ENCODE measurements around the gene MUC12.

MUC12 gene

DNA sequence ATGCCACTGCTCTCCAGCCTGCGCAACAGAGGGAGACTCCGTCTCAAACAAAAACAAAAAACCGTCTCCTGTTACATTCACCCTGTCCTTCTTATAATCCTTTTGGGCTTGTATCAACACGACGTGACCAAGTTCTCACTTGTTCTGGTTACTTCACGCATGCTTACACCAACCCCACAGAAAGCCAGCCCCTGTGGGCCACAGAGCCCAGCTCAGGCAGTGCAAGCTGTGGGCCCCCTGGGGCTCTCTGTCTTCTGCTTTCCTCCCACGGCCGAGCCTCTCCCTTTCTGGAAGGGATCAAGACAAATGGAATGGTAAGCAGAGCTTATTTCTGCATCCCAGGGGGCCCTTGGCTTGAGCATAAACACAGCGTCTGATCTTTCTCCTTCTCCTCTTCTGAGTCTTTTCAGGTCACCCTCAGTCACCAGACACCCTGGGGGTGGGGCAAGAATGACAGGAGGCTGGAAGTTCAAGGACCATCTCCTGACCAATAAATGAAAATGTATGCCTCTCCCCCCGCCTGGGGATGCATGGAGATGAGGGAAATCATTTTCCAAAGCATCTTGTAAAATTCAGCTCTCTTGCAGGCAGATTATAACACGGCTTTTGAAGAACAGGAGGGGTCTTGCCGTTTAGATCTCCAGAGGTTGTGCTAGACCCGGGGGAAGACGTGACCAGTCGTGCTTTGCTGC is 96.9 kb downstream of the MUC12 start:
- Histone ChIP-seq H3K36me3 (ENCODE audit: insufficient read depth, low read length) (no peaks in the 10 kb centered on the region), H3K9ac (ENCODE audit: low read depth, low read length) (no peak overlapping the region)
- no peak for DNase-seq

DNA sequence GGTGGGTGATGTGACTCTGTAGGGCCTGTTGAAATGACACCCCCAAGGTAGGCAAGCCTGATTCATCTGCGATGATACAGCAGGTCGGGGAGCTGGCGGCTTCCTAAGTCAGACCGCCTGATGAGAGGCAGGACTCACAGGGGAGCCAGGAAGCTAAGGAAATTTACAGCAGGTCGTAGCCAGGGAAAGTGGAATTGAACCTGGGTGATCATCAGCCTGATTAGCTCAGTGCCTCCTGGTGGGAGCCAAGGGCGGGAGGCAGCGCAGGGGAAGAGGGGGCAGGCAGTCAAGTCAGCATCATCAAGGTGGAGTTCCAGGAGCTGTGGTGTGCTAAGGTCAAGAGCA is 97.4 kb downstream of the MUC12 start:
- H3K4me3 ChIP-seq (ENCODE audit: low read depth in 1 of 2, low read length in 2 of 2), result no peak overlapping the region
- H3K9ac ChIP-seq (ENCODE audit: low read depth, low read length), result no peak overlapping the region
- H4K20me1 ChIP-seq (ENCODE audit: insufficient read depth, low read length), result no peaks in the 10 kb centered on the region
- no peak for ATAC-seq (ENCODE audit: insufficient read depth, low read depth)
- H3K4me2 ChIP-seq (ENCODE audit: insufficient read depth, low read length), result no peak overlapping the region
- TF ChIP-seq, protein P1, sequence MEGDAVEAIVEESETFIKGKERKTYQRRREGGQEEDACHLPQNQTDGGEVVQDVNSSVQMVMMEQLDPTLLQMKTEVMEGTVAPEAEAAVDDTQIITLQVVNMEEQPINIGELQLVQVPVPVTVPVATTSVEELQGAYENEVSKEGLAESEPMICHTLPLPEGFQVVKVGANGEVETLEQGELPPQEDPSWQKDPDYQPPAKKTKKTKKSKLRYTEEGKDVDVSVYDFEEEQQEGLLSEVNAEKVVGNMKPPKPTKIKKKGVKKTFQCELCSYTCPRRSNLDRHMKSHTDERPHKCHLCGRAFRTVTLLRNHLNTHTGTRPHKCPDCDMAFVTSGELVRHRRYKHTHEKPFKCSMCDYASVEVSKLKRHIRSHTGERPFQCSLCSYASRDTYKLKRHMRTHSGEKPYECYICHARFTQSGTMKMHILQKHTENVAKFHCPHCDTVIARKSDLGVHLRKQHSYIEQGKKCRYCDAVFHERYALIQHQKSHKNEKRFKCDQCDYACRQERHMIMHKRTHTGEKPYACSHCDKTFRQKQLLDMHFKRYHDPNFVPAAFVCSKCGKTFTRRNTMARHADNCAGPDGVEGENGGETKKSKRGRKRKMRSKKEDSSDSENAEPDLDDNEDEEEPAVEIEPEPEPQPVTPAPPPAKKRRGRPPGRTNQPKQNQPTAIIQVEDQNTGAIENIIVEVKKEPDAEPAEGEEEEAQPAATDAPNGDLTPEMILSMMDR (IDR thresholded peaks at IDR 0.05; ENCODE audit: borderline replicate concordance, extremely low read depth, low read length, poor library complexity, severe bottlenecking), result no peak
- no peak for TF ChIP-seq EZH2 (IDR thresholded peaks at IDR 0.05; ENCODE audit: borderline replicate concordance, low read depth, low read length, severe bottlenecking)
- no peak overlapping the region for H3K27ac ChIP-seq (ENCODE audit: low read length)
- no peaks in the 10 kb centered on the region for H3K9me3 ChIP-seq (ENCODE audit: insufficient read depth, low read length, severe bottlenecking)
- no peaks in the 10 kb centered on the region for H3K79me2 ChIP-seq (ENCODE audit: insufficient read depth, low read length)
- no peaks in the 10 kb centered on the region for H3K36me3 ChIP-seq (ENCODE audit: insufficient read depth, low read length)
- no peaks in the 10 kb centered on the region for H3K4me1 ChIP-seq (ENCODE audit: insufficient read depth, low read length)
- no peaks in the 10 kb centered on the region for H3K27me3 ChIP-seq (ENCODE audit: insufficient read depth, low read length, poor library complexity)
- no peak for DNase-seq
- no peak overlapping the region for H2AFZ ChIP-seq (ENCODE audit: low read depth, low read length)

More for the DNA sequence above, 96.9 kb downstream of the MUC12 start:
- Histone ChIP-seq H3K4me1 (ENCODE audit: insufficient read depth, low read length) (no peaks in the 10 kb centered on the region), H3K4me3 (ENCODE audit: low read depth in 1 of 2, low read length in 2 of 2) (no peak overlapping the region), H3K9me3 (ENCODE audit: insufficient read depth, low read length, severe bottlenecking) (no peaks in the 10 kb centered on the region), H3K79me2 (ENCODE audit: insufficient read depth, low read length) (no peaks in the 10 kb centered on the region), H3K27ac (ENCODE audit: low read length) (no peak overlapping the region), H3K27me3 (ENCODE audit: insufficient read depth, low read length, poor library complexity) (no peaks in the 10 kb centered on the region), H2AFZ (ENCODE audit: low read depth, low read length) (no peak overlapping the region), H3K4me2 (ENCODE audit: insufficient read depth, low read length) (no peak overlapping the region), H4K20me1 (ENCODE audit: insufficient read depth, low read length) (no peaks in the 10 kb centered on the region)
- ATAC-seq (ENCODE audit: insufficient read depth, low read depth), result no peak
- TF ChIP-seq, protein P1 (IDR thresholded peaks at IDR 0.05; ENCODE audit: borderline replicate concordance, extremely low read depth, low read length, poor library complexity, severe bottlenecking), result no peak
- no peak for TF ChIP-seq EZH2 (IDR thresholded peaks at IDR 0.05; ENCODE audit: borderline replicate concordance, low read depth, low read length, severe bottlenecking)

DNA sequence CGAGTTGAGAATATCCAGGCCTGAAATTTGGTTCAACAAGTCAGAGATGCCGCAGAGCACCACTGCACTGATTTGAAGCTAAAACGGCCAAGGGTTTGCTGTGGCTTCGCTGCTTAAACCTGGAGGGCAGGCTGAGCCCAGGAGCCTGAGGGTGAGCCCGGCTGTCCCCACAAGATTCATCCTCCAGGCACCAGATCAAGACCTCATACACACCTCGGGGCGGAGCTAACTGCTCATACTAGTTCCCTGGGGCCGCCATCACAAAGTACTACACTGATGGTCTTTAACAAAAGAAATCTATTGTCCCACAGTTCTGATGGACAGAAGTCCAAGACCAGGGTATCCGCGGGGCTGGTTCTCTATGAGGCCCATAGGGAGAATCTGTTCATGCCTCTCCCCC is 99.0 kb downstream of the MUC12 start:
- H3K4me1 ChIP-seq (ENCODE audit: insufficient read depth, low read length), result no peaks in the 10 kb centered on the region
- H2AFZ ChIP-seq (ENCODE audit: low read depth, low read length), result no peak overlapping the region
- H4K20me1 ChIP-seq (ENCODE audit: insufficient read depth, low read length), result no peaks in the 10 kb centered on the region
- ATAC-seq (ENCODE audit: insufficient read depth, low read depth), result no peak
- no peaks in the 10 kb centered on the region for H3K9me3 ChIP-seq (ENCODE audit: insufficient read depth, low read length, severe bottlenecking)
- H3K79me2 ChIP-seq (ENCODE audit: insufficient read depth, low read length), result no peaks in the 10 kb centered on the region
- TF ChIP-seq, protein P1 (IDR thresholded peaks at IDR 0.05; ENCODE audit: borderline replicate concordance, extremely low read depth, low read length, poor library complexity, severe bottlenecking), result no peak
- TF ChIP-seq EZH2 (IDR thresholded peaks at IDR 0.05; ENCODE audit: borderline replicate concordance, low read depth, low read length, severe bottlenecking), result no peak
- H3K27me3 ChIP-seq (ENCODE audit: insufficient read depth, low read length, poor library complexity), result no peaks in the 10 kb centered on the region
- H3K4me3 ChIP-seq (ENCODE audit: low read depth in 1 of 2, low read length in 2 of 2), result no peak overlapping the region
- no peak overlapping the region for H3K4me2 ChIP-seq (ENCODE audit: insufficient read depth, low read length)
- no peak overlapping the region for H3K27ac ChIP-seq (ENCODE audit: low read length)
- no peak overlapping the region for H3K9ac ChIP-seq (ENCODE audit: low read depth, low read length)
- DNase-seq, result no peak
- no peaks in the 10 kb centered on the region for H3K36me3 ChIP-seq (ENCODE audit: insufficient read depth, low read length)
